HepG2 (cell line): ENCODE results near the gene TGFBI. TPM values are rescaled to one million over a fixed set of nuclear protein-coding genes. Genes with fewer than 3 reads are reported as not detected.

ENCODE experiments used
- AGO1 ChIP-seq: fragments of 200-400 bp; formaldehyde crosslinking; IDR thresholded peaks from 2 replicates; pipeline ENCODE4 v1.6.1; 2017; ENCODE audit warnings: mild to moderate bottlenecking, low read depth, low read length, moderate library complexity; ENCODE audit not compliant: poor library complexity, severe bottlenecking
- CAMTA2 ChIP-seq: sonication (generic); formaldehyde crosslinking; IDR thresholded peaks from 2 replicates; pipeline ENCODE4 v1.4.0; 2020; ENCODE audit warnings: mild to moderate bottlenecking, missing genetic modification reagents, borderline replicate concordance
- E2F5 ChIP-seq: sonication (generic); formaldehyde crosslinking; conservative IDR thresholded peaks from 2 replicates; pipeline ENCODE4 v1.4.0; 2020; ENCODE audit warnings: missing genetic modification reagents
- FLYWCH1 ChIP-seq: sonication (generic); formaldehyde crosslinking; IDR thresholded peaks from 2 replicates; pipeline ENCODE4 v1.8.1; 2023; ENCODE audit warnings: mild to moderate bottlenecking, missing genetic modification reagents
- HMG20A ChIP-seq: IDR thresholded peaks from 2 replicates; pipeline ENCODE4 v1.6.1; 2016; ENCODE audit warnings: borderline replicate concordance
- HNF4G ChIP-seq, 2 experiments: sonication (generic) in 1 of 2; formaldehyde crosslinking in 1 of 2; IDR thresholded peaks; 2 replicates each; pipeline versions ENCODE4 v1.4.0 to v1.6.1; 2011 to 2020; ENCODE audit warnings: borderline replicate concordance in 2 of 2, low read depth in 2 of 2, mild to moderate bottlenecking in 2 of 2, low read length in 1 of 2, missing genetic modification reagents in 1 of 2, moderate library complexity in 1 of 2
- NCOA1 ChIP-seq: sonication (generic); formaldehyde crosslinking; IDR thresholded peaks from 2 replicates; pipeline ENCODE4 v1.9.0; 2021; ENCODE audit warnings: missing genetic modification reagents
- PBX3 ChIP-seq: sonication (generic); formaldehyde crosslinking; IDR thresholded peaks from 2 replicates; pipeline ENCODE4 v1.8.1; 2023; ENCODE audit warnings: missing genetic modification reagents, inconsistent platforms, borderline replicate concordance
- PHF21A ChIP-seq: sonication (generic); formaldehyde crosslinking; IDR thresholded peaks from 2 replicates; pipeline ENCODE4 v1.5.0; 2020; ENCODE audit warnings: mild to moderate bottlenecking, missing genetic modification reagents
- RAD21 ChIP-seq: fragments of 450-650 bp; formaldehyde crosslinking; IDR thresholded peaks from 2 replicates; pipeline ENCODE4 v1.5.0; 2020; ENCODE audit warnings: mild to moderate bottlenecking
- TFAP4 ChIP-seq: sonication (generic); IDR thresholded peaks from 2 replicates; pipeline ENCODE4 v1.6.1; 2016; ENCODE audit warnings: low read depth, borderline replicate concordance
- ZBTB1 ChIP-seq: sonication (generic); formaldehyde crosslinking; IDR thresholded peaks from 2 replicates; pipeline ENCODE4 v1.4.0; 2020; ENCODE audit warnings: missing genetic modification reagents, borderline replicate concordance
- ZNF124 ChIP-seq: sonication (generic); formaldehyde crosslinking; IDR thresholded peaks from 2 replicates; pipeline ENCODE4 v1.4.0; 2020; ENCODE audit warnings: missing genetic modification reagents
- ZNF230 ChIP-seq: sonication (generic); formaldehyde crosslinking; IDR thresholded peaks from 2 replicates; pipeline ENCODE4 v1.4.0; 2020; ENCODE audit warnings: mild to moderate bottlenecking, missing genetic modification reagents
- polyA plus RNA-seq, 8 experiments: library from polyadenylated mRNA; depleted of rRNA in 3 of 8; stranded (reverse) in 7 of 8; unstranded in 1 of 8; fragments of >200 nt; fragmentation: Illumina TruSeq in 4 of 8; extraction: Trizol in 4 of 8; gene quantifications; 2 replicates each; pipeline versions ENCODE4 v1.2.1 to v1.2.3, GENCODE V29; 2011 to 2016; ENCODE audit warnings: low read depth in 4 of 8, missing spikeins in 1 of 8, mixed read lengths in 1 of 8; ENCODE audit not compliant: insufficient read depth in 1 of 8
- total RNA-seq, 5 experiments: library from RNA; depleted of rRNA; stranded (reverse); fragments of >200 nt; fragmentation: Illumina TruSeq; extraction: Trizol; gene quantifications; 2 replicates each; pipeline ENCODE4 v1.2.3, GENCODE V29; 2016; ENCODE audit warnings: low read depth in 1 of 5
- TF ChIP-seq, protein P1 (sequence below): IDR thresholded peaks from 2 replicates; pipeline ENCODE4 v1.6.1; 2016; ENCODE audit warnings: missing genetic modification reagents, missing compliant biosample characterization
- TF ChIP-seq, protein P2 (sequence below): sonication (generic); formaldehyde crosslinking; IDR thresholded peaks from 2 replicates; pipeline ENCODE4 v1.4.0; 2020; ENCODE audit warnings: missing genetic modification reagents
- TF ChIP-seq, protein P3 (sequence below): sonication (generic); formaldehyde crosslinking; IDR thresholded peaks from 2 replicates; pipeline ENCODE4 v1.4.0; 2020; ENCODE audit warnings: low read depth, missing genetic modification reagents
- TF ChIP-seq, protein P4 (sequence below): conservative IDR thresholded peaks from 2 replicates; pipeline ENCODE4 v1.6.1; 2018; ENCODE audit warnings: missing genetic modification reagents

Gene TGFBI
- total and polyA plus RNA-seq, 2 of the 13 experiments (the other 11 are each of a cell fraction or from before 2014, with no cell fraction given): 275 to 457 TPM

DNA sequence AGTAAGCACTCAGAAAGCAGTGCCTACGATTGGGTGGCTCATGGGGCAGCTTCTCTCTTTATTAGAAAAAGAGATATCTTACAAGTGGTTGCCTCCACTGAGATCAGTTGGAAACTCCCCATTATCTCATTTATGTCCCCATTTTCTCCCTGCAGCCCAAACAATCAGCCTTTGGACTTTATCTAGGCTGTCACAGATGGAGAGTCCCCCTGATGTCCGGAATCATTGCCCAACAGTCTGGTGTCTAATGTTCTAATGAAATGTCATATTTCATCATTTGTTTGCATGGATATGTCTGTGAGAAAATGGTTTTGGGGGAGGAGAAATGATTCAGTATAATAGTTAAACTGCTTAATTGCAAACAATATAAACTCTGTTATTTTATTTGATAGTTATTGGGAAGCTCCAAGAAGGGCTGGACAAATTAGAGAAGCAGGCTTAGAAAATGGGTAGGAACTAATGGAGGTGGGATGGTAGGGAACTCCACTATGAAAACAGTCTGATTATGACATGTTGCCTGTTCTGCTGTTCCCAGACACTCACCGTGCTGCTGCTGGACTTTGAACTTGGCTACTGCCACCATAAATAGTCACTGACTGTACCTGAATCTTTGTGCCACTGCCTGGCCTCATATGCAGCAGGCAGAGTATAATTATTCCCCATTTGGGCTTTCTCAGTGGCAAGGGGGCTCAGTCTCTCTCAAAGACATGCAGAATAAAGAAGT lies 65.6 kb downstream of the TGFBI start (continued):
- TF ChIP-seq, protein P1, sequence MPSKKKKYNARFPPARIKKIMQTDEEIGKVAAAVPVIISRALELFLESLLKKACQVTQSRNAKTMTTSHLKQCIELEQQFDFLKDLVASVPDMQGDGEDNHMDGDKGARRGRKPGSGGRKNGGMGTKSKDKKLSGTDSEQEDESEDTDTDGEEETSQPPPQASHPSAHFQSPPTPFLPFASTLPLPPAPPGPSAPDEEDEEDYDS (CRISPR knock-in tag): 0 out of 2 replicates have a peak, but pooled peaks have one; percentile 21
- TF ChIP-seq, protein P2, sequence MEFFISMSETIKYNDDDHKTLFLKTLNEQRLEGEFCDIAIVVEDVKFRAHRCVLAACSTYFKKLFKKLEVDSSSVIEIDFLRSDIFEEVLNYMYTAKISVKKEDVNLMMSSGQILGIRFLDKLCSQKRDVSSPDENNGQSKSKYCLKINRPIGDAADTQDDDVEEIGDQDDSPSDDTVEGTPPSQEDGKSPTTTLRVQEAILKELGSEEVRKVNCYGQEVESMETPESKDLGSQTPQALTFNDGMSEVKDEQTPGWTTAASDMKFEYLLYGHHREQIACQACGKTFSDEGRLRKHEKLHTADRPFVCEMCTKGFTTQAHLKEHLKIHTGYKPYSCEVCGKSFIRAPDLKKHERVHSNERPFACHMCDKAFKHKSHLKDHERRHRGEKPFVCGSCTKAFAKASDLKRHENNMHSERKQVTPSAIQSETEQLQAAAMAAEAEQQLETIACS (CRISPR knock-in tag): no peak
- TF ChIP-seq FLYWCH1 (CRISPR knock-in tag): no peak
- no peak for TF ChIP-seq PHF21A
- TF ChIP-seq E2F5 (CRISPR knock-in tag): no peak
- TF ChIP-seq CAMTA2 (CRISPR knock-in tag): no peak
- no peak for TF ChIP-seq AGO1
- no peak for TF ChIP-seq PBX3
- no peak for TF ChIP-seq RAD21
- TF ChIP-seq HNF4G (IDR thresholded peaks at IDR 0.05; ENCODE audit: borderline replicate concordance, low read depth, low read length): peak; percentile 88
- TF ChIP-seq HNF4G (CRISPR knock-in tag; IDR thresholded peaks at IDR 0.05; ENCODE audit: borderline replicate concordance, low read depth): peak; percentile 79; the same call in 1 of the 2 replicates
- no peak for TF ChIP-seq ZNF230 (CRISPR knock-in tag)
- no peak for TF ChIP-seq ZBTB1 (CRISPR knock-in tag)
- no peak for TF ChIP-seq ZNF124 (CRISPR knock-in tag)
- no peak for TF ChIP-seq NCOA1 (CRISPR knock-in tag)
- TF ChIP-seq, protein P3, sequence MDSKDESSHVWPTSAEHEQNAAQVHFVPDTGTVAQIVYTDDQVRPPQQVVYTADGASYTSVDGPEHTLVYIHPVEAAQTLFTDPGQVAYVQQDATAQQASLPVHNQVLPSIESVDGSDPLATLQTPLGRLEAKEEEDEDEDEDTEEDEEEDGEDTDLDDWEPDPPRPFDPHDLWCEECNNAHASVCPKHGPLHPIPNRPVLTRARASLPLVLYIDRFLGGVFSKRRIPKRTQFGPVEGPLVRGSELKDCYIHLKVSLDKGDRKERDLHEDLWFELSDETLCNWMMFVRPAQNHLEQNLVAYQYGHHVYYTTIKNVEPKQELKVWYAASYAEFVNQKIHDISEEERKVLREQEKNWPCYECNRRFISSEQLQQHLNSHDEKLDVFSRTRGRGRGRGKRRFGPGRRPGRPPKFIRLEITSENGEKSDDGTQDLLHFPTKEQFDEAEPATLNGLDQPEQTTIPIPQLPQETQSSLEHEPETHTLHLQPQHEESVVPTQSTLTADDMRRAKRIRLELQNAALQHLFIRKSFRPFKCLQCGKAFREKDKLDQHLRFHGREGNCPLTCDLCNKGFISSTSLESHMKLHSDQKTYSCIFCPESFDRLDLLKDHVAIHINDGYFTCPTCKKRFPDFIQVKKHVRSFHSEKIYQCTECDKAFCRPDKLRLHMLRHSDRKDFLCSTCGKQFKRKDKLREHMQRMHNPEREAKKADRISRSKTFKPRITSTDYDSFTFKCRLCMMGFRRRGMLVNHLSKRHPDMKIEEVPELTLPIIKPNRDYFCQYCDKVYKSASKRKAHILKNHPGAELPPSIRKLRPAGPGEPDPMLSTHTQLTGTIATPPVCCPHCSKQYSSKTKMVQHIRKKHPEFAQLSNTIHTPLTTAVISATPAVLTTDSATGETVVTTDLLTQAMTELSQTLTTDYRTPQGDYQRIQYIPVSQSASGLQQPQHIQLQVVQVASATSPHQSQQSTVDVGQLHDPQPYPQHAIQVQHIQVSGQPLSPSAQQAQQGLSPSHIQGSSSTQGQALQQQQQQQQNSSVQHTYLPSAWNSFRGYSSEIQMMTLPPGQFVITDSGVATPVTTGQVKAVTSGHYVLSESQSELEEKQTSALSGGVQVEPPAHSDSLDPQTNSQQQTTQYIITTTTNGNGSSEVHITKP (CRISPR knock-in tag): no peak
- peak; percentile 53; the same call in 1 of the 2 replicates for TF ChIP-seq HMG20A
- TF ChIP-seq, protein P4, sequence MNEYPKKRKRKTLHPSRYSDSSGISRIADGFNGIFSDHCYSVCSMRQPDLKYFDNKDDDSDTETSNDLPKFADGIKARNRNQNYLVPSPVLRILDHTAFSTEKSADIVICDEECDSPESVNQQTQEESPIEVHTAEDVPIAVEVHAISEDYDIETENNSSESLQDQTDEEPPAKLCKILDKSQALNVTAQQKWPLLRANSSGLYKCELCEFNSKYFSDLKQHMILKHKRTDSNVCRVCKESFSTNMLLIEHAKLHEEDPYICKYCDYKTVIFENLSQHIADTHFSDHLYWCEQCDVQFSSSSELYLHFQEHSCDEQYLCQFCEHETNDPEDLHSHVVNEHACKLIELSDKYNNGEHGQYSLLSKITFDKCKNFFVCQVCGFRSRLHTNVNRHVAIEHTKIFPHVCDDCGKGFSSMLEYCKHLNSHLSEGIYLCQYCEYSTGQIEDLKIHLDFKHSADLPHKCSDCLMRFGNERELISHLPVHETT (CRISPR knock-in tag): no peak
- no peak for TF ChIP-seq TFAP4
